Ovary (tissue), 3 donors: ENCODE measurements around the gene ATF7.

Experiments used
- CTCF ChIP-seq, 3 donors: fragments of 450-650 bp in 2 of 3; fragments of 200-600 bp in 1 of 3; IDR thresholded peaks; one replicate each; pipeline versions ENCODE4 v1.5.1 to v1.8.0; 2016 to 2022; ENCODE audit warnings: antibody characterized with exemption in 3 of 3, mild to moderate bottlenecking in 1 of 3
- EP300 ChIP-seq: sonication (generic); formaldehyde crosslinking; IDR thresholded peaks from one replicate; pipeline ENCODE4 v1.6.1; 2017; ENCODE audit warnings: antibody characterized with exemption
- POLR2A ChIP-seq: fragments of 450-650 bp; IDR thresholded peaks from one replicate; pipeline ENCODE4 v1.6.1; 2017; ENCODE audit warnings: antibody characterized with exemption, mild to moderate bottlenecking, moderate library complexity
- donor health status: DM: no; HTN: no; CAD: no.

GRCh38 chr12:53659571-53659981 is 33.4 kb upstream of the ATF7 start:
- TF ChIP-seq CTCF (IDR thresholded peaks at IDR 0.05) (no peak), EP300 (no peak), POLR2A (no peak)
